HepG2 (cell line): ENCODE results near the gene MGMT.

Experiments
- POLR2A ChIP-seq, 2 experiments: IDR thresholded peaks; 2 replicates each; pipeline ENCODE4 v1.6.1; 2011; ENCODE audit warnings: low read depth in 2 of 2, low read length in 2 of 2, mild to moderate bottlenecking in 1 of 2, moderate library complexity in 1 of 2; ENCODE audit not compliant: insufficient read depth in 1 of 2
- ZBTB1 ChIP-seq: sonication (generic); formaldehyde crosslinking; IDR thresholded peaks from 2 replicates; pipeline ENCODE4 v1.4.0; 2020; ENCODE audit warnings: missing genetic modification reagents, borderline replicate concordance
- ZNF101 ChIP-seq: sonication (generic); formaldehyde crosslinking; IDR thresholded peaks from 2 replicates; pipeline ENCODE4 v1.4.0; 2020; ENCODE audit warnings: mild to moderate bottlenecking, low read depth, missing genetic modification reagents, borderline replicate concordance
- TF ChIP-seq, protein P1 (sequence below): sonication (generic); formaldehyde crosslinking; IDR thresholded peaks from 2 replicates; pipeline ENCODE4 v1.5.0; 2020; ENCODE audit warnings: mild to moderate bottlenecking, missing genetic modification reagents, moderate library complexity
- TF ChIP-seq, protein P2 (sequence below): sonication (generic); formaldehyde crosslinking; IDR thresholded peaks from 2 replicates; pipeline ENCODE4 v1.5.0; 2020; ENCODE audit warnings: mild to moderate bottlenecking, missing genetic modification reagents

DNA sequence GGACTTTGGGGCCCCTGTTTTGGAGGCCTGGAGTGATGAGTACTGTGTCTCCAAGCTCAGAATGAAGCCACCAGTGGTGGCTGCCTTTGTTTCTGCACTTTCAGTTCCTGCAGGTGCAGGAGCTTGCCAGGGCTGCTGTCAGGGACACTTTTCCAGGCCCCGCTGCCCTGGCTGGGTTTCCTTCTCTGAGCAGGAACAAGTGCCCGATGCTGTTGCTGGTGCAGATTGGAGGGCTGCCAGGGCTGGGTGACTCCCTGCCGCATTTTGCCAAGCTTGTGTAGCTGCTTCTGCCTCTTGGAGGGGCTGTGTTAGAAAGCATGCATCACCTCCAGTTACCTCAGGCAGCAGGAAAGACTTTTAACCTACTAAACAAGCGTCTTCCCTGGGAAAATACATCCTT, 211.1 kb downstream of the MGMT start:
- no peak for TF ChIP-seq ZNF101
- TF ChIP-seq, protein P1, sequence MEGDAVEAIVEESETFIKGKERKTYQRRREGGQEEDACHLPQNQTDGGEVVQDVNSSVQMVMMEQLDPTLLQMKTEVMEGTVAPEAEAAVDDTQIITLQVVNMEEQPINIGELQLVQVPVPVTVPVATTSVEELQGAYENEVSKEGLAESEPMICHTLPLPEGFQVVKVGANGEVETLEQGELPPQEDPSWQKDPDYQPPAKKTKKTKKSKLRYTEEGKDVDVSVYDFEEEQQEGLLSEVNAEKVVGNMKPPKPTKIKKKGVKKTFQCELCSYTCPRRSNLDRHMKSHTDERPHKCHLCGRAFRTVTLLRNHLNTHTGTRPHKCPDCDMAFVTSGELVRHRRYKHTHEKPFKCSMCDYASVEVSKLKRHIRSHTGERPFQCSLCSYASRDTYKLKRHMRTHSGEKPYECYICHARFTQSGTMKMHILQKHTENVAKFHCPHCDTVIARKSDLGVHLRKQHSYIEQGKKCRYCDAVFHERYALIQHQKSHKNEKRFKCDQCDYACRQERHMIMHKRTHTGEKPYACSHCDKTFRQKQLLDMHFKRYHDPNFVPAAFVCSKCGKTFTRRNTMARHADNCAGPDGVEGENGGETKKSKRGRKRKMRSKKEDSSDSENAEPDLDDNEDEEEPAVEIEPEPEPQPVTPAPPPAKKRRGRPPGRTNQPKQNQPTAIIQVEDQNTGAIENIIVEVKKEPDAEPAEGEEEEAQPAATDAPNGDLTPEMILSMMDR (CRISPR knock-in tag), result no peak
- TF ChIP-seq, protein P2, sequence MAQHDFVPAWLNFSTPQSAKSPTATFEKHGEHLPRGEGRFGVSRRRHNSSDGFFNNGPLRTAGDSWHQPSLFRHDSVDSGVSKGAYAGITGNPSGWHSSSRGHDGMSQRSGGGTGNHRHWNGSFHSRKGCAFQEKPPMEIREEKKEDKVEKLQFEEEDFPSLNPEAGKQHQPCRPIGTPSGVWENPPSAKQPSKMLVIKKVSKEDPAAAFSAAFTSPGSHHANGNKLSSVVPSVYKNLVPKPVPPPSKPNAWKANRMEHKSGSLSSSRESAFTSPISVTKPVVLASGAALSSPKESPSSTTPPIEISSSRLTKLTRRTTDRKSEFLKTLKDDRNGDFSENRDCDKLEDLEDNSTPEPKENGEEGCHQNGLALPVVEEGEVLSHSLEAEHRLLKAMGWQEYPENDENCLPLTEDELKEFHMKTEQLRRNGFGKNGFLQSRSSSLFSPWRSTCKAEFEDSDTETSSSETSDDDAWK (CRISPR knock-in tag), result no peak
- TF ChIP-seq POLR2A (IDR thresholded peaks at IDR 0.05; ENCODE audit: insufficient read depth in 1 of 2, low read depth in 2 of 2, low read length in 2 of 2), result no peak
- no peak for TF ChIP-seq ZBTB1
